Activated CD4-positive, alpha-beta T cell treated with anti-CD3 and anti-CD28 coated beads, Interleukin-2, amount 10 ng/mL, durations not matched to agents 7 days and 5 days (primary cell): ENCODE measurements around the gene INMT. TPM values are rescaled to one million over a fixed set of nuclear protein-coding genes. Genes with fewer than 3 reads are reported as not detected.

Source experiments
- CTCF ChIA-PET: fragments of 350-600 bp; sonication (Branson Sonifier 250); formaldehyde crosslinking; loops from one replicate; lab custom pipeline; 2021; ENCODE audit warnings: antibody characterized with exemption; lab: Charles Lee
- POLR2A ChIA-PET: fragments of 350-600 bp; sonication (Branson Sonifier 250); formaldehyde crosslinking; loops from one replicate; lab custom pipeline; 2021; ENCODE audit warnings: antibody characterized with exemption; lab: Charles Lee
- DNase-seq: peaks from one replicate; pipeline ENCODE4 v3.0.0-alpha.2; 2020
- H3K27ac Mint-ChIP-seq: one replicate; pipeline ENCODE4 v1.8.0; 2021; ENCODE audit warnings: mild to moderate bottlenecking, moderate library complexity, mixed read lengths
- H3K27me3 Mint-ChIP-seq: one replicate; pipeline ENCODE4 v1.8.0; 2021; ENCODE audit warnings: mixed read lengths
- H3K36me3 Mint-ChIP-seq: one replicate; pipeline ENCODE4 v1.8.0; 2021; ENCODE audit warnings: low read depth, mixed read lengths
- H3K4me1 Mint-ChIP-seq: one replicate; pipeline ENCODE4 v1.8.0; 2021; ENCODE audit warnings: mixed read lengths
- H3K4me3 Mint-ChIP-seq: one replicate; pipeline ENCODE4 v1.8.0; 2021; ENCODE audit warnings: mild to moderate bottlenecking, moderate library complexity, mixed read lengths
- H3K9me3 Mint-ChIP-seq: one replicate; pipeline ENCODE4 v1.8.0; 2021; ENCODE audit warnings: mixed read lengths
- total RNA-seq, 2 experiments: library from RNA; stranded (reverse); gene quantifications; one replicate each; pipeline ENCODE4 v1.2.3, GENCODE V29; 2021

The INMT gene
- total RNA-seq, 2 experiments from 2014 or later: 1.3 to 2.5 TPM

- no peak for DNase-seq
- CTCF ChIA-PET: interaction anchor here (0.8 to 1.2 kb wide), 2 partner anchors 24 to 323 kb away, joined by 3 to 4 read pairs; no protein-coding TSS in a partner anchor
- H3K27ac Mint-ChIP-seq: no peak overlapping the region
- POLR2A ChIA-PET: no interaction called here
- H3K4me1 Mint-ChIP-seq: peaks cover 30% of the 10 kb centered on the region
- H3K9me3 Mint-ChIP-seq: no peaks in the 10 kb centered on the region
- no peaks in the 10 kb centered on the region for H3K36me3 Mint-ChIP-seq
- no peak overlapping the region for H3K4me3 Mint-ChIP-seq
- H3K27me3 Mint-ChIP-seq: no peaks in the 10 kb centered on the region
Measured at GRCh38 chr7:30799206-30799975, 47.5 kb downstream of the INMT start.

GRCh38 chr7:30799976-30800661, 48.2 kb downstream of the INMT start:
- CTCF ChIA-PET: interaction anchor here (0.8 to 1.2 kb wide), 2 partner anchors 25 to 322 kb away, joined by 3 to 4 read pairs; no protein-coding TSS in a partner anchor
- DNase-seq: no peak
- Mint-ChIP-seq H3K36me3 (no peaks in the 10 kb centered on the region), H3K4me3 (no peak overlapping the region), H3K27ac (no peak overlapping the region), H3K27me3 (no peaks in the 10 kb centered on the region), H3K9me3 (no peaks in the 10 kb centered on the region), H3K4me1 (peaks cover 30% of the 10 kb centered on the region)
- POLR2A ChIA-PET: no interaction called here

- no peaks in the 10 kb centered on the region for H3K27me3 Mint-ChIP-seq
- no peaks in the 10 kb centered on the region for H3K9me3 Mint-ChIP-seq
- CTCF ChIA-PET: interaction anchor here (1.2 to 1.4 kb wide), 2 partner anchors 174 to 183 kb away, joined by 5 to 7 read pairs; no protein-coding TSS in a partner anchor
- POLR2A ChIA-PET: no interaction called here
- no peak overlapping the region for H3K4me3 Mint-ChIP-seq
- DNase-seq: peak; percentile 58
- H3K27ac Mint-ChIP-seq: no peak overlapping the region
- H3K4me1 Mint-ChIP-seq: peaks cover 23% of the 10 kb centered on the region
- H3K36me3 Mint-ChIP-seq: no peaks in the 10 kb centered on the region
Measured at GRCh38 chr7:30800785-30801252, 48.9 kb downstream of the INMT start.

- POLR2A ChIA-PET: no interaction called here
- H3K27ac Mint-ChIP-seq: no peak overlapping the region
- no peaks in the 10 kb centered on the region for H3K9me3 Mint-ChIP-seq
- DNase-seq: no peak
- peaks cover 4% of the 10 kb centered on the region for H3K4me1 Mint-ChIP-seq
- H3K36me3 Mint-ChIP-seq: no peaks in the 10 kb centered on the region
- CTCF ChIA-PET: no interaction called here
- no peak overlapping the region for H3K4me3 Mint-ChIP-seq
- H3K27me3 Mint-ChIP-seq: no peaks in the 10 kb centered on the region
Measured at GRCh38 chr7:30802812-30803211, 50.9 kb downstream of the INMT start.

- H3K9me3 Mint-ChIP-seq: no peaks in the 10 kb centered on the region
- H3K27me3 Mint-ChIP-seq: no peaks in the 10 kb centered on the region
- H3K36me3 Mint-ChIP-seq: no peaks in the 10 kb centered on the region
- peaks cover 4% of the 10 kb centered on the region for H3K4me1 Mint-ChIP-seq
- ChIA-PET POLR2A (no interaction called here), CTCF (no interaction called here)
- H3K4me3 Mint-ChIP-seq: no peak overlapping the region
- no peak overlapping the region for H3K27ac Mint-ChIP-seq
- no peak for DNase-seq
Measured at GRCh38 chr7:30804078-30804661, 52.2 kb downstream of the INMT start.

GRCh38 chr7:30805081-30805691, 53.3 kb downstream of the INMT start:
- H3K27me3 Mint-ChIP-seq: no peaks in the 10 kb centered on the region
- CTCF ChIA-PET: interaction anchor here (1.4 kb wide), 1 partner anchor 9 kb away, joined by 5 read pairs; no protein-coding TSS in a partner anchor
- H3K36me3 Mint-ChIP-seq: no peaks in the 10 kb centered on the region
- DNase-seq: no peak
- H3K27ac Mint-ChIP-seq: no peak overlapping the region
- POLR2A ChIA-PET: no interaction called here
- no peak overlapping the region for H3K4me3 Mint-ChIP-seq
- no peaks in the 10 kb centered on the region for H3K9me3 Mint-ChIP-seq
- H3K4me1 Mint-ChIP-seq: peaks cover 4% of the 10 kb centered on the region

GRCh38 chr7:30805931-30806330, 54.0 kb downstream of the INMT start:
- no peaks in the 10 kb centered on the region for H3K36me3 Mint-ChIP-seq
- peaks cover 2% of the 10 kb centered on the region for H3K4me1 Mint-ChIP-seq
- no peak overlapping the region for H3K4me3 Mint-ChIP-seq
- ChIA-PET POLR2A (no interaction called here), CTCF (interaction anchor here (1.4 kb wide), 1 partner anchor 9 kb away, joined by 5 read pairs; no protein-coding TSS in a partner anchor)
- H3K27me3 Mint-ChIP-seq: no peaks in the 10 kb centered on the region
- H3K27ac Mint-ChIP-seq: no peak overlapping the region
- H3K9me3 Mint-ChIP-seq: no peaks in the 10 kb centered on the region
- DNase-seq: no peak

Other genes with a start within 250 kb of the INMT start
- gene GGCT, start 247.3 kb upstream of the INMT start, total RNA-seq: 10 to 100 TPM; 39.9 to 42.6 TPM
- gene GARS1, start 157.3 kb upstream of the INMT start, total RNA-seq: 100 to 1,000 TPM; 165 to 167 TPM
- gene CRHR2, start 69.7 kb upstream of the INMT start, total RNA-seq: not detected
- 1 to 10 TPM; 1.3 to 1.8 TPM for gene MINDY4, start 19.3 kb downstream of the INMT start, total RNA-seq
- under 1 TPM; 0.12 to 0.21 TPM for gene AQP1, start 159.7 kb downstream of the INMT start, total RNA-seq
- gene GHRHR, start 211.8 kb downstream of the INMT start, total RNA-seq: not detected